Occipital lobe (tissue), 2 donors: ENCODE data around the gene CYFIP2. TPM values are rescaled to one million over a fixed set of nuclear protein-coding genes. Genes with fewer than 3 reads are reported as not detected.

Source experiments
- DNase-seq: peaks from one replicate; lab custom pipeline; 2025; lab: John Stamatoyannopoulos, UW
- total RNA-seq: library from RNA; depleted of rRNA; stranded (reverse); fragments of >200 nt; gene quantifications from one replicate; pipeline ENCODE4 v1.2.3, GENCODE V29; 2014

The CYFIP2 gene
- total RNA-seq, 1 donor from 2014 or later = 84.7 TPM

DNA sequence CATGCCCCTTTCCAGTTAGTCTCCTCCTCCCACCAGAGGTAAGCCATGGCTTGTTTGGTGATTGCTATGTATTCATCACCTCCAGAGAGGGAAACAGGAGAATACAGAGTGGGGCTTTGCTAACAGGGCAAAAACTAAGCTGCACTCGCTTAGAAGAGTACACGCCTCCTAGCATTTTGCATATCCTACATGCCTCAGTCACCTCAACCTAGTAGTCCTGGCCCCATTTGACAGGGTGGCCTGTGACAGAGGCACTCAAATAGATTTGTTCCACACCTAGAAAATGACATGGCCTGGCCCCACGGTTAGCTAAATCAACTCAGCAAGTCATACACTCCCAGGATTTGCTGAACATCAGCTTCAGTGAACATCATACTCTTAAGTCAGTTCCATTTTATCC lies 90.7 kb downstream of the CYFIP2 start:
- DNase-seq = no peak

GRCh38 chr5:157357823-157358222 lies 91.9 kb downstream of the CYFIP2 start:
- no peak for DNase-seq

GRCh38 chr5:157358871-157359270 lies 92.9 kb downstream of the CYFIP2 start:
- DNase-seq = no peak

GRCh38 chr5:157359356-157360055 lies 93.6 kb downstream of the CYFIP2 start:
- no peak for DNase-seq

DNA sequence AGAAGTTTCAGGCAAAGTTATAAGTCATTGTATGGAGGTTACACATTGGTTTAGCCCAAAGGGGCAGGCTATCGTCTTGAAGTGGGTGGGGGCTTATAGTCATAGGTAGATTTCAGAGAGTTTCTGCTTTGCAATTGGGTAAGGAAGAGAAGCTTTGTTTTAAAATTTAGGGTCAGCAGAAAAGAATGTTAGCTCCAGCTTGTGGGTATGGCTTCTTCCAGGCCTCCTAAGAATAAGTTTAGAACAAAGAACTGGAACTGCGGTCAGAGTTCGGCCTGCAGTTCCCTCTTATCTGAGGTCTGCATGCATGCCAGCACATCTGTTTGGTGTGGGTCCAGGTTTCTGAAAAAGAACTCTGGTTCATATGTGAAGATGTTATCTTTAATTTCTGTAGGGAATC lies 96.1 kb downstream of the CYFIP2 start:
- no peak for DNase-seq

DNA sequence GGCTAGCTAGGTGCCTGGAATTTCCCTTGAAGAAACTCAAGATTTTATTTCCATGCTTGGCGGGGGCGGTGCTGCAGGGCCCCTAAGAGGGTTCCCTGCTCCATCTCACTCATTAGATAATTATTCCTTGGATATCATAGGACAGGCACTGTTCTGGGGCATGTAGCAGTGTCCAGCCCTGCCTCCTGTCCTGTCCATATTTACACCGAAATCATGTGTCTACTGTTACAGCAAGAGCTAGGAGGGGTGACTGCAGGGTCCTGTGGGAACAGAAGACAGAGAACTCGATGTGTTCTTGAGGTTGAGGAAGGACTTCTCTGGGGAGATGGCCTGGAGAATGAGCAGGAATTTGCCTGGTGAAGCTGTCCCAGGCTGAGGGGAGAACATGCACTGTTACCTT lies 96.6 kb downstream of the CYFIP2 start:
- DNase-seq = no peak

- DNase-seq = no peak
Measured at GRCh38 chr5:157362982-157363381, 97.1 kb downstream of the CYFIP2 start.

DNA sequence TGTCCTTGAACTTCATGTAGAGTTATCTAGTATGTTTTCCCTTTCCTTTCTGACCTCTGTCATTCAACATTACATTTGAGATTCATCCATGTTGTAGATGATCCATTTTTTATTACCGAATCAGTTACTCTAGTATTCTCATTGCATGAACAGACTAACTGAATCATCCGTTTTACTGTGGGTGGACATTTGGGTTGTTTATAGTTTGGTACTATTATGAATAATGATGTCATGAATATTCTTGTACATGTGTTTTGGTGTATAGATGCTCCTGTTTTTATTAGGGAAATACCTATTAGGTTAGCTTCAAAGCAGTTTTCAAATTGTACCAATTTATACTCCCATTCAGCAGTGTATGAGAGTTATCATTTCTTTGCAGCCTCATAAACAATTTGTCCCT lies 99.8 kb downstream of the CYFIP2 start:
- DNase-seq = no peak

- DNase-seq = no peak
Measured at GRCh38 chr5:157366741-157367674, 101.1 kb downstream of the CYFIP2 start.

GRCh38 chr5:157369507-157369906 lies 103.6 kb downstream of the CYFIP2 start:
- DNase-seq = no peak

DNA sequence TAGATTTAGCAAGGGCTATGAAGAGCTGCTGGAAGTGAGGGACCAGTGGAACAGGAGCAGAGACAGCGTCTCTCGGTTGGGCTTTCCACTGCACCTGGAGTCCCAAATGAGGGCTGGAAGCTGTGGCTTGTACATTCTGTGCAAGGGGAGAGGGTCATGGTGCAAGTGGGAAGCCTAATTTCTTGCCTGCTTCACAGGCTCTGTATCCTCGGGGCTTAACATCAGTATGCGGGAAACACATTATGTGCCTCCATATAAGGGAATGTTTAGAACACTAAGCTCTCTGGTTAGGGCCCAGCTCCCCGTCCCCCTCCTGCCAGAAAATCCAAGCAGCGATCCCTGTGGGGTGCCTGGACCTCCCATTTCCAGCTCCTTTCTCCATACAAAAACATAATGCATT lies 105.0 kb downstream of the CYFIP2 start:
- no peak for DNase-seq

- DNase-seq = no peak
Measured at GRCh38 chr5:157371655-157372471, 105.9 kb downstream of the CYFIP2 start.

- no peak for DNase-seq
Measured at GRCh38 chr5:157372472-157372822, 106.5 kb downstream of the CYFIP2 start.

DNA sequence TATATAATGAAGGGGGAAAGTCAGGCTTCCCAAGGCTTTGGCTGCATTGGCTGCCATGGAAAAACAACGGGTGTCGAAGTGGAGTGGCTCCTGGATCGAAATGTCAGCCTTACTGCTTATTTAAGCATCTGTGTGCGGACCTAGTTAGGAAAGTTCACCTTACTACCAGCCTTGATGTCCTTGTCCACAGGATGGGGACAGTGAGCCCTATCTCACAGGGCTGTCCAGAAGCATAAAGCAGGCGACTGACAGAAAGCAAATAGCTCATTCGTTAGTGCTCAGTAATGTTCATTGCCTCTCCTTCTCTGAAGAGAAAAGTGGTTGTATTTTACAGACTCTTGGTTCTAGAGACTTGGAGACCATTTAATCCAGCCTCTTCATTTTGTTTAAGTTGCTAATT lies 112.6 kb downstream of the CYFIP2 start:
- DNase-seq = no peak

DNA sequence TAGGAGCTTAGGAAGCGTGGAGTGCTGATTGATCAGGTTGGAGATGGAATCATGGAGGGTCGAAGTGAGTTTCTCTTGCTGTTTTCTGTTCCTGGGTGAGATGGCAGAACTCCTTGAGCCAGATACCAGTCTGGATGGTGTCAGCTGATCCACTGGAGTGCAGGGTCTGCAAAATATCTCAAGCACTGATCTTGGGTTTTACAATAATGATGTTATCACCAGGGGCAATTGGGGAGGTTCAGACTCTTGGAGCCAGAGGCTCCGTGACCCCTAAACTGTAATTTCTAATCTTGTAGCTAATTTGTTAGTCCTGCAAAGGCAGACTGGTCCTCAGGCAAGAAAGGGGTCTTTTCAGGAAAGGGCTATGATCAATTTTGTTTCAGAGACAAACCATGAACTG lies 114.1 kb downstream of the CYFIP2 start:
- DNase-seq = no peak

DNA sequence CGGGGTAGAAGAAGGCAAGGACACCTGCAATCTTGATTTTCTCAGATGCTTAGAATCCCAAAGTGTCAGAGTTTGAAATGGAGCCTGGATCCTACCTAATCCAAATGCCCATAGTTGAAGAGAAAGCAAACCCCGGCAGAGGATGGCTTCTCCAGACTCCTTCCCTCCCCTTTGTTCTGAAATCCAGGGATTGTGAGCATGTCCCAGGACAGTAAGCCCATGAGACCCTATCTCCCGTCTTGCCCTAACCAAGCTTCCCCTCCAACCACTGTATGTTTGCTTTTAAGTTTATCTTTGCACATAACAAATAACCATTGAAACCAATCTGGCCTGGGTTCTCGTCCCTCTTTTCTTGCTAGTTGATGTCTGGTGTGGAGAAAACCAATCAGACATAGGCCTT lies 115.8 kb downstream of the CYFIP2 start:
- DNase-seq = no peak

- DNase-seq = no peak
Measured at GRCh38 chr5:157382996-157383800, 117.3 kb downstream of the CYFIP2 start.

DNA sequence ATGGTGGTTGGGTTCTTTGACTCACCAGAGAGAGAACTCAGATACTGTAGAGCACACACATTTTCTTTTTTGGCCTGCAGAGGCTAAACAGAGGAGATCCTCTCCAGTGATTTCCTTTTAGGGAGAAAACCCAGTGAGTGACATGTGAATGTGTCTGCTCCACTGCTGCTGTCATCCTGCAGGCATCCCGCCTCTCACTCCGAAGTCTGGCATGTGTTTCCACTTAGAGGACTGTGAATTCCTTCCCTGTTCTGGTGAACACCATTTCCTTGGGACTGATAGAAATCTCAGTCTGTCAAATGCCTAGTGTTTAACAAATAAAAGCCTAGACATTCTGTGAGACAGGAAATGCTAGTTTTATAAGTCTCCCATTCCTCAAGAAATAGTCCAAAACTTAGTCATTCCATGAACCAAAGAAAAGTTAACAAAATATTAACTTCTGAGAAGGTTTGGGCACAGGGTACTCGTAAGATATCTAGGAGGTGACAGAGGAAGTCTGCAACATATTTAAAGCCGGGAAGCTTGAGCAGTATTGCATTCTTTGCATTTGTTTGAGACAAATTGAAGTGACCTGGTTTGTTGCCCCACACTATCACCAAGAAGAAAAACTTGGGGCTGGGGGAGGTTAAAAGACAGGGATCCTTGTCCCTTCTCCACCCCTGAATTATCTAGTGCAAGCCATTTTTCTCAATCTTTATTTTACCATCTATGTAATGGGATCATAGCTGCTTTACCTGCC lies 119.2 kb downstream of the CYFIP2 start:
- no peak for DNase-seq

DNA sequence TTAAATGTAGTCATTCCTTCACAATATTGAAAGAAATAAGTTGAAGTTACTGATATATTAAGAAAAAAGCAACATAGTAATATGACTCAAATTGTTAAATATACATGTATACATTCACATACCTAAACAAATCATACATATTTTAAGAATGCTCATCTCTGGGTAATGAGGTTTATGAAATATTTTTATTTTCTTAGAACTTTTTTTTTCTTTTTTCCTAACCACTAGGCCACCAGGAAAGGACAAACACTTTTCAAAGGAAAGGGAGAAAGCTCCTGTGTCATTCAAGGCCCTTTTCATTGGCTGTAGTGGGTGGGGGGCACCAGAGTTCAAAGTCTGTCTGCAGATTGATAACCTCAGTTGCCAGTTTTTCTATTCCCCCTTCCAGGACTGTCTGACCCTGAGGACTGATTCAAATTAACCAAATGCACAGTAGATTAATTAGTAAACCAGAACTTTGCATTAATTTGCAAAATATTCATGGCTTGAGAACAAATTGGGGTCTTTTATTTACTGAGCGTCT lies 121.2 kb downstream of the CYFIP2 start:
- DNase-seq = no peak

- peak; percentile 46 for DNase-seq
Measured at GRCh38 chr5:157387683-157388093, 121.8 kb downstream of the CYFIP2 start.
